Suprapubic skin (tissue), 4 donors: ENCODE data around the gene FAM131A. TPM values are rescaled to one million over a fixed set of nuclear protein-coding genes. Genes with fewer than 3 reads are reported as not detected.
A peak's percentile ranks its signal among the peaks of the same experiment; 100 is the strongest.

Experiments
- DNase-seq, 2 donors: peaks; one replicate each; pipeline ENCODE4 v3.0.0-alpha.2; 2019; ENCODE audit warnings: low spot score in 2 of 2
- H3K27ac ChIP-seq: fragments of 200-600 bp; sonication (generic); one replicate; pipeline ENCODE4 v1.5.1; 2019
- H3K27me3 ChIP-seq: fragments of 200-600 bp; sonication (generic); one replicate; pipeline ENCODE4 v1.5.1; 2019
- H3K36me3 ChIP-seq: fragments of 200-600 bp; sonication (generic); one replicate; pipeline ENCODE4 v1.5.1; 2019
- H3K4me1 ChIP-seq: fragments of 200-600 bp; sonication (generic); one replicate; pipeline ENCODE4 v1.5.1; 2019
- H3K4me3 ChIP-seq: fragments of 200-600 bp; sonication (generic); one replicate; pipeline ENCODE4 v1.5.1; 2019; ENCODE audit warnings: mild to moderate bottlenecking
- H3K9me3 ChIP-seq: fragments of 200-600 bp; sonication (generic); one replicate; pipeline ENCODE4 v1.5.1; 2019
- CTCF ChIP-seq, 2 donors: fragments of 200-600 bp in 1 of 2; fragments of 450-650 bp in 1 of 2; sonication (generic) in 1 of 2; IDR thresholded peaks; one replicate each; pipeline ENCODE4 v1.5.1; 2016 to 2019; ENCODE audit warnings: antibody characterized with exemption in 2 of 2, mild to moderate bottlenecking in 1 of 2, moderate library complexity in 1 of 2
- EP300 ChIP-seq: sonication (generic); formaldehyde crosslinking; IDR thresholded peaks from one replicate; pipeline ENCODE4 v1.6.1; 2017; ENCODE audit warnings: antibody characterized with exemption
- POLR2A ChIP-seq, 2 donors: fragments of 450-650 bp; IDR thresholded peaks; one replicate each; pipeline ENCODE4 v1.6.1; 2017; ENCODE audit warnings: antibody characterized with exemption in 2 of 2, mild to moderate bottlenecking in 2 of 2, moderate library complexity in 2 of 2
- POLR2AphosphoS5 ChIP-seq, 3 donors: sonication (generic); formaldehyde crosslinking; IDR thresholded peaks; one replicate each; pipeline ENCODE4 v1.6.1; 2017; ENCODE audit warnings: antibody characterized with exemption in 3 of 3
- WGBS: methylation state at CpG from one replicate; pipeline ENCODE4 v1.1.5; 2018; 5-methylcytosine and 5-hydroxymethylcytosine counted together
- total RNA-seq, 4 donors: library from RNA; depleted of rRNA; stranded (reverse); fragments of >200 nt; gene quantifications; one replicate each; pipeline ENCODE4 v1.1.0, GENCODE V29; 2016

Gene FAM131A
- total RNA-seq, 4 donors from 2014 or later: 54.4 to 77.9 (median 65.3) TPM

GRCh38 chr3:184360070-184360928, 22.9 kb downstream of the FAM131A start:
- Histone ChIP-seq H3K9me3 (no peaks in the 10 kb centered on the region), H3K36me3 (peaks cover 11% of the 10 kb centered on the region), H3K27ac (no peak overlapping the region), H3K4me3 (peak overlapping the region; percentile 64), H3K4me1 (peaks cover 38% of the 10 kb centered on the region), H3K27me3 (no peaks in the 10 kb centered on the region)
- 68% methylated on average over 12 of the region's 12 CpGs for WGBS
- no peak for TF ChIP-seq POLR2AphosphoS5 (IDR thresholded peaks at IDR 0.05)
- no peak for TF ChIP-seq POLR2A (IDR thresholded peaks at IDR 0.05)
- TF ChIP-seq CTCF (IDR thresholded peaks at IDR 0.05): no peak
- TF ChIP-seq EP300: no peak
- no peak for DNase-seq

GRCh38 chr3:184360929-184361531, 23.6 kb downstream of the FAM131A start:
- peak overlapping the region; percentile 98 for H3K27ac ChIP-seq
- DNase-seq: peak in 1 of 2 donors; percentile 73
- TF ChIP-seq POLR2A (IDR thresholded peaks at IDR 0.05): no peak
- no peak for TF ChIP-seq EP300
- no peak for TF ChIP-seq POLR2AphosphoS5 (IDR thresholded peaks at IDR 0.05)
- TF ChIP-seq CTCF (IDR thresholded peaks at IDR 0.05): no peak
- WGBS: 27% methylated on average over 8 of the region's 24 CpGs
- H3K4me3 ChIP-seq: peak overlapping the region; percentile 64
- peaks cover 11% of the 10 kb centered on the region for H3K36me3 ChIP-seq
- H3K4me1 ChIP-seq: peaks cover 38% of the 10 kb centered on the region
- H3K9me3 ChIP-seq: no peaks in the 10 kb centered on the region
- no peaks in the 10 kb centered on the region for H3K27me3 ChIP-seq

DNA sequence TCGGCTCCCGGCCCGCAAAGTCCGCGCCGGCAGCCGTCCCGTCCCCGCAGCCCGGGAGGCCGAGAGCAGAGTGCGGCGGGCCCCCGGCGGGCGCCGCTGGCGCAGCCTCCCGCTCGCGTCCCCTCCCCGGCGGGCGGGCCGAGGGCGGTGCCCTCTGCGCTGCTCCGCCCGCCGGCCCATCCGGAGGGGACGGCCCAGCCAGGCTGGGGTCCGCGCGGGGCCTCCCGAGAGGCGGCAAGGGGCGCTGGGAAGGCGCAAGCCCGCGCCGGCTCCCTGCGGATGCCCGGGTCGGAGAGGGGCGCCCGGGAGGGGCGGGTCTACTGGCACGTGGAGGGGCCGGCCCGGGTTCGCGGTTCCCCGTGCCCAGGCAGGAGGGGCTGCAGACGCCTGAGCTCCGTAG, 24.1 kb downstream of the FAM131A start, which contains the start of the genes CLCN2 and POLR2H:
CLCN2 (minus strand) TSS at position 74 of the 400 bp plus-strand sequence. CDS start 126 bp downstream, outside the sequence.
POLR2H (plus strand) TSS at position 179 of the 400 bp plus-strand sequence. CDS start 1,783 bp downstream, outside the sequence.
- Histone ChIP-seq H3K27me3 (no peaks in the 10 kb centered on the region), H3K9me3 (no peaks in the 10 kb centered on the region), H3K4me3 (peak within 1 kb of the TSS; percentile 64), H3K27ac (peak within 1 kb of the TSS; percentile 98), H3K36me3 (peaks cover 11% of the 10 kb centered on the region), H3K4me1 (peaks cover 38% of the 10 kb centered on the region)
- peak in 1 of 2 donors; percentile 77 for DNase-seq
- WGBS: no CpG with 5 or more reads among the region's 56 CpGs
- peak; percentile 35 to 59 for TF ChIP-seq POLR2A (IDR thresholded peaks at IDR 0.05)
- TF ChIP-seq POLR2AphosphoS5 (IDR thresholded peaks at IDR 0.05): no peak
- no peak for TF ChIP-seq EP300

- H3K4me3 ChIP-seq: peak overlapping the region; percentile 64
- DNase-seq: peak in 1 of 2 donors; percentile 92
- peaks cover 38% of the 10 kb centered on the region for H3K4me1 ChIP-seq
- H3K36me3 ChIP-seq: peaks cover 10% of the 10 kb centered on the region
- 0% methylated on average over 29 of the region's 38 CpGs for WGBS
- TF ChIP-seq EP300 (no peak), CTCF (IDR thresholded peaks at IDR 0.05) (no peak), POLR2A (IDR thresholded peaks at IDR 0.05) (no peak), POLR2AphosphoS5 (IDR thresholded peaks at IDR 0.05) (no peak)
- H3K27ac ChIP-seq: peak overlapping the region; percentile 98
- H3K9me3 ChIP-seq: no peaks in the 10 kb centered on the region
- no peaks in the 10 kb centered on the region for H3K27me3 ChIP-seq
These were observed 24.7 kb downstream of the FAM131A start for GRCh38 chr3:184361932-184362667.
